ENCODE results near the gene RPS21.

Gene RPS21

GRCh38 chr20:62411479-62412193 is 24.7 kb downstream of the RPS21 start (continued):
- TF ChIP-seq POU6F1 (CRISPR knock-in tag; IDR thresholded peaks at IDR 0.05; ENCODE audit: borderline replicate concordance, low read depth) (no peak), ZFP3 (CRISPR knock-in tag; IDR thresholded peaks at IDR 0.05) (no peak)

- TF ChIP-seq ARNTL (CRISPR knock-in tag; IDR thresholded peaks at IDR 0.05; ENCODE audit: borderline replicate concordance, low read depth) (no peak), CSRNP3 (CRISPR knock-in tag; IDR thresholded peaks at IDR 0.05) (no peak), ZNF565 (CRISPR knock-in tag; conservative IDR thresholded peaks at IDR 0.05; ENCODE audit: low read depth) (no peak), TSHZ2 (CRISPR knock-in tag; IDR thresholded peaks at IDR 0.05) (no peak), POU6F1 (CRISPR knock-in tag; IDR thresholded peaks at IDR 0.05; ENCODE audit: borderline replicate concordance, low read depth) (no peak), BACH2 (CRISPR knock-in tag; IDR thresholded peaks at IDR 0.05; ENCODE audit: borderline replicate concordance) (no peak), TOX (CRISPR knock-in tag; IDR thresholded peaks at IDR 0.05; ENCODE audit: borderline replicate concordance) (no peak), RARB (CRISPR knock-in tag; IDR thresholded peaks at IDR 0.05) (no peak), PATZ1 (CRISPR knock-in tag; IDR thresholded peaks at IDR 0.05; ENCODE audit: borderline replicate concordance) (no peak), CREB5 (CRISPR knock-in tag; IDR thresholded peaks at IDR 0.05; ENCODE audit: low read depth) (no peak)
- no peak for ATAC-seq
These were observed 25.5 kb downstream of the RPS21 start for GRCh38 chr20:62412194-62413024.

- ATAC-seq, result no peak
- TF ChIP-seq ZFP30 (CRISPR knock-in tag; IDR thresholded peaks at IDR 0.05), result no peak
- no peak for TF ChIP-seq ZFP3 (CRISPR knock-in tag; IDR thresholded peaks at IDR 0.05)
- TF ChIP-seq OSR1 (CRISPR knock-in tag; IDR thresholded peaks at IDR 0.05), result no peak
- TF ChIP-seq ZNF8 (CRISPR knock-in tag; IDR thresholded peaks at IDR 0.05), result no peak
- no peak for TF ChIP-seq ISL1 (CRISPR knock-in tag; IDR thresholded peaks at IDR 0.05)
These were observed 26.2 kb downstream of the RPS21 start for GRCh38 chr20:62413025-62413570.

Data from SK-N-SH treated with all-trans-retinoic acid at 6 μM for 48 hours (cell line).